Right lung (tissue), 5 donors: ENCODE measurements around the gene MLEC. TPM values are rescaled to one million over a fixed set of nuclear protein-coding genes. Genes with fewer than 3 reads are reported as not detected.
"Not testable (repeated sequence)": the region's sequence is repeated elsewhere in the genome, so short reads cannot be mapped to it uniquely, and the experiment has no call there.

Experiments
- DNase-seq, 2 donors: peaks; one replicate each; pipeline ENCODE4 v3.0.0-alpha.2; 2013
- polyA plus RNA-seq, 5 donors: library from polyadenylated mRNA; unstranded; fragments of 120-200 nt; gene quantifications; one replicate each; pipeline versions ENCODE4 v1.2.1 to v1.2.3, GENCODE V29; 2013; ENCODE audit warnings: inconsistent platforms in 1 of 5, low replicate concordance in 1 of 5; ENCODE audit not compliant: insufficient read length in 5 of 5, insufficient read depth in 1 of 5

MLEC gene
- polyA plus RNA-seq, 5 donors = 159 to 195 (median 168) TPM

DNA sequence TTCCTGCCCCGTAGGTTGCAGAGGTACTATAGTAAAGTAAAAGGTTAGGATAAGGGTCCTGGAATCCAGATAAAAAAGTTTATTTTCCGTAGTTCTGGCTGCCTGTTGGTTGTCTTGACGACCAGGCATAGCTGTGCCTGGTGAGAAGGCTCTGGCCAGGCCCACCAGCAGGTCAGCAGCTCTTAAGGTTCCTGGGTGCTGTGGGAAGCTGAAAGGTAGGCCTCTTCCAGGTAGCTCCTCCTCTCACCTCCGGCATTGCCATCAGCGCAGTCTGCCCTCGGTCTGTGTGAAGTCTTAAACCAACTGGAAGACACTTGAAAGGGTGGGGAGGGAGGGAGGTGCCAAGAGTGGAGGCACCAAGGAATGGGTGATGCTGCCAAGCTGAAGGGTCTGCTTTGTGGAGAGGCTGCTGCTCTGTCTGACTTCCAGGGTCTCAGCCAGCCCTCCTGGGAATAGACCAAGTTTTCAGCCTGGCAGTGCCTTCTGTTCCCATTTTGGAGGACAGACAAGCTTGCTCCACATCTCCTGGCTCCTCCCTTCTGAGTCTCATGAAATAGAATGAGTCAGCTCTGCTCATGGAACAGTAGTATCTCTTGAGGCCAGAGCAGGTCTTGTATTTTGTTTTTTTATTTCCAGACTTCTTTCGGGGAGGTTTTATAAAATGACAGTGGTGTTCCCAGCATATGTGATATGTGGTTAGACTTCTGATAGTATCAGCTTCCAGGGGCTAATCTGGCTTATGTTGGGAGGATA lies 33.5 kb downstream of the MLEC start:
- DNase-seq = no peak

DNA sequence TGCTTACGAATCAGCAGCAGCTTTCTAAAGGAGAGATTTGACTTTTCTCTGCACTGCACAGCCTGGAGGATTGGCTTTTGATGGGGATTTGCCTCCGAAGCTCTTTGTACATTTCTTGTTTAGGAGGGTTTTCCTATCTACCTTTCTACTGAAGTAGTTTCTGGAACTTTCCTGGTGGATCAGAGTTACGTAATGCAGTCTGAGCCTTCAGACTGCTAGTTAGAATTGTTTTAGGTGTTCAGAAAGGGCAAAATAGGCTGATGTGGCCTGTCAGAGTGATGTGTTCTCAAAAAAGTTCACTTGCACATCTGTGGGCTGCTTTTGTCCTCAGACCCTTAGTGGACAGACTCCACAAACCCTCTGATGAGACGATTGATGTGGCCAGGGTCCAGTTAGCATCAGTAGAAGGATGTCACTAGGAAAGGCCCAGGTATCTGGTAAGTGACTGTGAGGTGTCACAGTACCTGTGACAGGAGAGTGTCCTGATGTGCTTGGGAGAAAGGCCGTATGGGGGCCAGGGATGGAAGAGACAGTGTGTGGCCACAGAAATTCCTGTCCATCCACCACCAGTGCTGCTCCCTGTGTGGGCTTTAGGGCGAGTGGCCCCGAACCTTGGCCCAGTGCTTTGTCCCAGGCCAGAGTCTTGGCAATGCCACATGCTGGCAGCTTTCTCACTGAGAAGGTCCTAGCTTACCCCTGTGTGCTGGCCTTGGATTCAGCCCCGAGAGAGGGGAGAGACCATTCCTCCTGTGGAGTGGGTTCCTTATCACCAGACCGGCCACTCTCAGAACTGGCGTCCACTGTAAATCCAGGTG lies 34.2 kb downstream of the MLEC start:
- DNase-seq = no peak

GRCh38 chr12:120721866-120722265 lies 34.9 kb downstream of the MLEC start:
- DNase-seq = no peak

GRCh38 chr12:120722784-120723183 lies 35.8 kb downstream of the MLEC start:
- DNase-seq = no peak

DNA sequence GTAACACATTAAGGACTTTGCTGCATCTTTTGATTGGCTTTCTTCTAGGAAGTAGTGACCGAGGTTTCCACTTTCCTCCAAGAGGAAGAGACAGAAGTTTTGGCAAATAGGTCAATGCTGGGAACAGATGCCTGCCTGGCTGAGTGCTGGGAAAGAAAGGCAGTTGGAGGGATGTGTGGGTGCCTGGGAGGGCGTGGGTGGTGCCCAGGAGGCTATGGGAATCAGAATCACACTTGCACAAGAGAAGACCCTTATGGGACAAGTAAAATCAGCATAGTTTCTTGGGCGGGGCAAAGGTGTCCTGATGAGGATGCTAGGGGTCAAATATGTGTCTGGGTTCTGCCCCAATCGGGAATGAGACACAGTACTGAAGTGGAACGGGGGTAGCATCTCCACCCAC lies 37.8 kb downstream of the MLEC start:
- DNase-seq = no peak

DNA sequence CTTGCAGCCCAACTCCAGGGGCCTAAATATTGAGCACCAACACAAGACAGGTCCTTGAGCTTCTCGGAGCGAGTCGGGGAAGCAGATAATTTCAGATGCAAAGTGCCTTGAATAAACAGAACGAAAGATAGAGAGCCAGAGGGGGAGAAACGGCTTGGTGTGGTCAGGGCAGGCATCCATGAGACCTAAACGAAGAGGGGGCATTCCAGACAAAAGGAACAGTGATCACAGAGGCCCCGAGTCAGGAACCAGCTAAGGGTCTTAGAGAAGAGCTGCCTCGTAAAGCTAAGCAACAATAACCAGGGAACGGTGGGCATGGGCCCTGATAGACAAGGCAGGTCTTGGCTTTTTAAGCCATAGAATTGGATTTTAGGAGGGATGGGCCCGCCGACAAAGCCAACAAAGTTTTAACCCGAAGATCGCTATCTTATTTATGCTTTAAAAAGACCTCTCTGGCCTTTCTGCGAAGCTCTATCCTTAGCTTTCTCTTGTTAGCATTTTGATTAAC lies 38.3 kb downstream of the MLEC start:
- no peak for DNase-seq

- peak; percentile 87 to 88 for DNase-seq
Observed at GRCh38 chr12:120725659-120726509, 38.9 kb downstream of the MLEC start, which contains the start of gene ACADS. Gene ACADS (plus strand): TSS chr12:120725826. CDS start chr12:120725886, 60 bp downstream.

- DNase-seq = no peak
Observed at GRCh38 chr12:120726510-120726793, 39.5 kb downstream of the MLEC start.

- no peak for DNase-seq
Observed at GRCh38 chr12:120726961-120727360, 40.0 kb downstream of the MLEC start.

DNA sequence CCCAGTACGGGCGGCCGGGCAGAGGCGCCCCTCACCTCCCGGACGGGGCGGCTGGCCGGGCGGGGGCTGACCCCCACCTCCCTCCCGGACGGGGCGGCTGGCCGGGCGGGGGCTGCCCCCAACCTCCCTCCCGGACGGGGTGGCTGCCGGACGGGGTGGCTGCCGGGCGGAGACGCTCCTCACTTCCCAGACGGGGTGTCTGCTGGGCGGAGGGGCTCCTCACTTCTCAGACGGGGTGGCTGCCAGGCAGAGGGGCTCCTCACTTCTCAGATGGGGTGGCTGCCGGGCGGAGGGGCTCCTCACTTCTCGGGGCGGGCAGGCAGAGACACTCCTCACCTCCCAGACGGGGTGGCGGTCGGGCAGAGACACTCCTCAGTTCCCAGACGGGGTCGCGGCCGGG lies 45.2 kb downstream of the MLEC start:
- not testable (repeated sequence) for DNase-seq

GRCh38 chr12:120733574-120733973 lies 46.6 kb downstream of the MLEC start:
- no peak for DNase-seq

GRCh38 chr12:120734210-120734609 lies 47.3 kb downstream of the MLEC start:
- DNase-seq = no peak

GRCh38 chr12:120735181-120735580 lies 48.2 kb downstream of the MLEC start:
- no peak for DNase-seq

DNA sequence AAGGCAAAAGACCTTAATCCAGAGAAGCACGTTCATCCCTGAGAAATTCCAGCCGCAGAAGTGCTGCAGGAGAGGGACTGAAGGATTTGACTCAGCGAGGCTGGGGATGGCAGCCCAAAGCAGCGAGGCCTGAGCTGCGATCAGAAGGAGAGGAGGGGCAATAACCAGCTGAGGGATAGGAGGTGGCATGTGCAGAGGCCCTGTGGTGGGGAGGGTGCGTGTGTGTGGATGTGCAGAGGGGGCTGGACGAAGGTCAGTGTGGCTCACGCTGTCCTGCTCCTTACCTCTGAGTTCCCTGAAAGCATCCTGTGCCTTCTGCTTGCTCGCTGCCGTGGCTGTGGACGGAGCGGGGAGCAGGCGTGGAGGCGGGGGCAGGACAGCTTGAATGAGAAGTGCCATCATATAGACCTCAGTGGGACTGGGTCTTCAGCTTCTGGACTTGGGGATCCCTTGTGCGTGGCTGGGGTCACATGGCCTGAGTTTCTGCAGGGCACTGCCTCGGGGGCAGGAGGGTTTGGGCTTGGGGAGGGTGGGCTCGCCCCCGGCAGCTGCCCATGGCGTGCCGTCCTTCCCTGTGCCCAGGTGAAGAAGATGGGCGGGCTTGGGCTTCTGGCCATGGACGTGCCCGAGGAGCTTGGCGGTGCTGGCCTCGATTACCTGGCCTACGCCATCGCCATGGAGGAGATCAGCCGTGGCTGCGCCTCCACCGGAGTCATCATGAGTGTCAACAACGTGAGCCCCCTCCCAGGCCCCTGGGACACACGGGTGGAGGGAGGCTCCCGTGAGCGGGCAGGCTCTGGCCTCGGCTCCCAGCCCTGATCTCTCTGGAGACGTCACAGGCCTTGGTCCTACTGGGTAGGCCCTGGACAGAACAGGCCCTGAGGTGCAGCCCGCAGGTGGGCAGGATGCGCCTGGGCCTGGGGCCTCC lies 49.7 kb downstream of the MLEC start:
- DNase-seq = no peak

- DNase-seq = no peak
Observed at GRCh38 chr12:120737557-120738251, 50.8 kb downstream of the MLEC start.

DNA sequence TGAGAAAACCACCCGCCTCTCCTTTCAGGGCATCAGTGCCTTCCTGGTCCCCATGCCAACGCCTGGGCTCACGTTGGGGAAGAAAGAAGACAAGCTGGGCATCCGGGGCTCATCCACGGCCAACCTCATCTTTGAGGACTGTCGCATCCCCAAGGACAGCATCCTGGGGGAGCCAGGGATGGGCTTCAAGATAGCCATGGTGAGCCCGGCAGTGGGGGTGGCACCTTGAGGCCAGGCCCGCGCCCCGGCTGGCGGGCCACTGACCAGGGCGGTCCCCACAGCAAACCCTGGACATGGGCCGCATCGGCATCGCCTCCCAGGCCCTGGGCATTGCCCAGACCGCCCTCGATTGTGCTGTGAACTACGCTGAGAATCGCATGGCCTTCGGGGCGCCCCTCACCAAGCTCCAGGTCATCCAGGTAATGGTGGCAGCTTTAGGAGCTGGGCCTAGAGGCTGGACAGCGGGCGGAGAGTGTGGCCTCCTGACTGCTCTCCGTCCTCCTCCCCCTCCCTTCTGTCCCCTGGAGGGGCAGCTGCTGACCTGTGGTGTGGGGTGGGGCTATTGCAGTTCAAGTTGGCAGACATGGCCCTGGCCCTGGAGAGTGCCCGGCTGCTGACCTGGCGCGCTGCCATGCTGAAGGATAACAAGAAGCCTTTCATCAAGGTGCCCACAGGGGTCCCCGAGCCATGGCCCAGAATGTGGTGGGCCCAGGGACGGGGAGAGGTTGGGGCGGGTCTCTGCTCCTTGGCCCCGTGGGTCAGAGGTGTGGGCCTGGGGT lies 51.5 kb downstream of the MLEC start:
- no peak for DNase-seq

DNA sequence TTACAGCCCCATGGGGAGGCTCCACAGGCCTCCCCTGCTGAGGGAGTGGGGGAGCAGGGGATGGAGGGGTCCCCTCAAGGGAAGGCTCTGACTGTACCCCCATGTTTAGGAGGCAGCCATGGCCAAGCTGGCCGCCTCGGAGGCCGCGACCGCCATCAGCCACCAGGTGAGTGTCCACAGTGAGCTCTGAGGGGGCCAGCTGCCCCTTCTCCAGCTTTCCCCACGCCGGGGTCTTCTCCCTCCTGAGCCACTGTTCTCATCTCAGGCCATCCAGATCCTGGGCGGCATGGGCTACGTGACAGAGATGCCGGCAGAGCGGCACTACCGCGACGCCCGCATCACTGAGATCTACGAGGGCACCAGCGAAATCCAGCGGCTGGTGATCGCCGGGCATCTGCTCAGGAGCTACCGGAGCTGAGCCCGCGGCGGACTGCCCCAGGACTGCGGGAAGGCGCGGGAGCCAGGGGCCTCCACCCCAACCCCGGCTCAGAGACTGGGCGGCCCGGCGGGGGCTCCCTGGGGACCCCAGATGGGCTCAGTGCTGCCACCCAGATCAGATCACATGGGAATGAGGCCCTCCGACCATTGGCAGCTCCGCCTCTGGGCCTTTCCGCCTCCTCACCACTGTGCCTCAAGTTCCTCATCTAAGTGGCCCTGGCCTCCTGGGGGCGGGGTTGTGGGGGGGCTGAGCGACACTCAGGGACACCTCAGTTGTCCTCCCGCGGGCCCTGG lies 52.2 kb downstream of the MLEC start:
- no peak for DNase-seq

- DNase-seq = no peak
Observed at GRCh38 chr12:120739821-120740613, 53.1 kb downstream of the MLEC start.
